VCaP (cell line): Measurements from ENCODE around the gene FDPS.
"Not testable (repeated sequence)": the region's sequence is repeated elsewhere in the genome, so short reads cannot be mapped to it uniquely, and the experiment has no call there.

Experiments used
- H3K27ac ChIP-seq: fragments of 450-650 bp; 2 replicates; pipeline ENCODE4 v1.5.1; 2017
- TF ChIP-seq, protein P1 (sequence below): fragments of 450-650 bp; conservative IDR thresholded peaks from 2 replicates; pipeline ENCODE4 v1.5.1; 2017; ENCODE audit warnings: mild to moderate bottlenecking, moderate library complexity

The FDPS gene

GRCh38 chr1:155326631-155327037, 18.0 kb downstream of the FDPS start:
- TF ChIP-seq, protein P1, sequence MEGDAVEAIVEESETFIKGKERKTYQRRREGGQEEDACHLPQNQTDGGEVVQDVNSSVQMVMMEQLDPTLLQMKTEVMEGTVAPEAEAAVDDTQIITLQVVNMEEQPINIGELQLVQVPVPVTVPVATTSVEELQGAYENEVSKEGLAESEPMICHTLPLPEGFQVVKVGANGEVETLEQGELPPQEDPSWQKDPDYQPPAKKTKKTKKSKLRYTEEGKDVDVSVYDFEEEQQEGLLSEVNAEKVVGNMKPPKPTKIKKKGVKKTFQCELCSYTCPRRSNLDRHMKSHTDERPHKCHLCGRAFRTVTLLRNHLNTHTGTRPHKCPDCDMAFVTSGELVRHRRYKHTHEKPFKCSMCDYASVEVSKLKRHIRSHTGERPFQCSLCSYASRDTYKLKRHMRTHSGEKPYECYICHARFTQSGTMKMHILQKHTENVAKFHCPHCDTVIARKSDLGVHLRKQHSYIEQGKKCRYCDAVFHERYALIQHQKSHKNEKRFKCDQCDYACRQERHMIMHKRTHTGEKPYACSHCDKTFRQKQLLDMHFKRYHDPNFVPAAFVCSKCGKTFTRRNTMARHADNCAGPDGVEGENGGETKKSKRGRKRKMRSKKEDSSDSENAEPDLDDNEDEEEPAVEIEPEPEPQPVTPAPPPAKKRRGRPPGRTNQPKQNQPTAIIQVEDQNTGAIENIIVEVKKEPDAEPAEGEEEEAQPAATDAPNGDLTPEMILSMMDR = no peak
- H3K27ac ChIP-seq = no peak overlapping the region

GRCh38 chr1:155327981-155328380, 19.3 kb downstream of the FDPS start:
- H3K27ac ChIP-seq = no peak overlapping the region
- TF ChIP-seq, protein P1 = no peak

- not testable (repeated sequence) for H3K27ac ChIP-seq
These were observed 20.2 kb downstream of the FDPS start for GRCh38 chr1:155328856-155329255.

DNA sequence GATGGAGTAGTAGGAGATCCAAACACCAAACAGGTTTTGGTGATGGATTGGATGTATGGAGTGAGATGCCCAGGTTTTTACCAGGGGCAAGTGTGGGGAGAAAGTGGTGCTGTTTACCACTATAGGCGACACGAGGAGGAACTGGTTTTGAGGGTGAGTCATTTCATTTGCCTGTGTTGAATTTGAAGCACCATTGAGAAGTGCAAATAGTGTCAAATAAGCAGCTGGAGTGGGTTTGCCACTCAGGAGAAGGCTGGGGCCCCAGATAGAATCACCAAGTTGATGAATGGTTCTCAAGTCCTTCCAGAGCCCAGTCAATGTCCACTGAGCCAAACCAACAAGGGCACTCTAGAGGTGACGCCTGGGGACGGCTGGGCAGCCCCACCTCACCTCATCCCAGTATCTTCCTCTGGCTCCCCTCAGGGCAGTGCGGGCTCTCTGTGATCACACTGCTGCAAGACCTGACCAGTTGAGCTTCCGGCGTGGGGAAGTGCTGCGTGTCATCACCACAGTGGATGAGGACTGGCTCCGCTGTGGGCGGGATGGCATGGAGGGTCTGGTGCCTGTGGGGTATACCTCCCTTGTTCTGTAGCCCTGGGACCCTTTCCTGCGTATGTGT, 21.4 kb downstream of the FDPS start:
- TF ChIP-seq, protein P1 = no peak
- no peak overlapping the region for H3K27ac ChIP-seq

DNA sequence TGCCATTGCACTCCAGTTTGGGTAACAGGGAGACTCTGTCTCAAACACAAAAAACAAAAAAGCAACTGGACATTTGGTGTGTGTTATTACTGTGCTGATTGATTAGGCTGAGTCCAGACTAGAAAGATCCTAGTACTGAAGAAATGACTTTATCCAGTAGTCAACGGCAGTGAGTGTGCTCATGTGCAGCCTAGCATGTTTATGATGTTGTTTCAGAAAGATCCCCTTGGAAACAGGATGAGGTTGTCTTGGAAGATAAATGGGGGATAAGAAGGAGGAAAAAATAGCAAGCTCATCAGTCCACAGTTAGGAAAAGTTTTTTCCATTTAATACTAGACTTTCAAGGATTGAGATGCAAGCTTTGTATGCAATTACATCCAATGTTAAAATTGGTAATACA, 26.3 kb downstream of the FDPS start:
- TF ChIP-seq, protein P1 = no peak
- no peak overlapping the region for H3K27ac ChIP-seq

- H3K27ac ChIP-seq = no peak overlapping the region
- TF ChIP-seq, protein P1 = no peak
These were observed 30.9 kb downstream of the FDPS start for GRCh38 chr1:155339515-155340097.

DNA sequence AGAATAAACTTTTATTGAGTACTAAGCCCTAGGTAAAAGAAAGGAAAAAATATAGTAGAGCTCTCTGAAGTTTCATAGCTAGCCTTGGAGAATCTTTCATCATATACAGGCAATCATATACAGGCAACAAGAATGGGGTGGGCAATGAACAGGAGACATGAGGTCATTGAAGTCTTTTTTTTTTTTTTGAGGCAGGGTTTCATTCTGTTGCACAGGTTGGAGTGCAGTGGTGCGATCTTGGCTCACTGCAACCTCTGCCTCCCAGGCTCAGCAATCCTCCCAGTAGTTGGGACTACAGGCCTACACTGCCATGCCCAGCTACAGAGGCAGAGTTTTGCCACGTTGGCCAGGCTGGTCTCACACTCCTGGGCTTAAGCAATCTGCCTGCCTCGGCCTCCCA, 34.2 kb downstream of the FDPS start:
- H3K27ac ChIP-seq = peak overlapping the region; percentile 58
- TF ChIP-seq, protein P1 = no peak

GRCh38 chr1:155352631-155353030, 44.0 kb downstream of the FDPS start:
- no peak overlapping the region for H3K27ac ChIP-seq
- TF ChIP-seq, protein P1 = no peak
